HEK293 (cell line): Measurements from ENCODE around the gene ADRB1.

ENCODE experiments used
- CTCF ChIA-PET: fragments of 350-600 bp; formaldehyde crosslinking; extraction: SDS; loops from one replicate; lab custom pipeline; 2021; ENCODE audit warnings: antibody characterized with exemption; lab: Yijun Ruan, JAX
- POLR2A ChIA-PET: fragments of 300-600 bp; formaldehyde crosslinking; extraction: SDS; loops from one replicate; lab custom pipeline; 2020; ENCODE audit warnings: antibody characterized with exemption, inconsistent platforms; lab: Yijun Ruan, JAX
- H3K27ac ChIP-seq: fragments of 200-500 bp; sonication (Bioruptor generic); 2 replicates; pipeline ENCODE4 v1.5.1; 2014; ENCODE audit warnings: low read depth, low read length, control low read depth, inconsistent platforms; ENCODE audit errors: extremely low read depth
- H3K36me3 ChIP-seq, 2 experiments: fragments of 200-500 bp in 1 of 2; sonication (Bioruptor generic) in 1 of 2; 1 replicate in 1 of 2; 2 replicates in 1 of 2; pipeline ENCODE4 v1.5.1; 2014 to 2017; ENCODE audit warnings: inconsistent platforms in 2 of 2, low read length in 2 of 2; ENCODE audit not compliant: control insufficient read depth in 2 of 2, insufficient read depth in 1 of 2
- H3K4me1 ChIP-seq: fragments of 200-500 bp; sonication (Bioruptor generic); 2 replicates; pipeline ENCODE4 v1.5.1; 2014; ENCODE audit warnings: mild to moderate bottlenecking, low read length, inconsistent platforms; ENCODE audit not compliant: control insufficient read depth, insufficient read depth
- H3K4me3 ChIP-seq: 2 replicates; pipeline ENCODE4 v1.5.1; 2011; ENCODE audit warnings: low read depth, mild to moderate bottlenecking, control low read depth, low read length, moderate library complexity
- H3K9me3 ChIP-seq: fragments of 200-500 bp; sonication (Bioruptor generic); 2 replicates; pipeline ENCODE4 v1.5.1; 2014; ENCODE audit warnings: low read depth, low read length, inconsistent platforms; ENCODE audit not compliant: control insufficient read depth, insufficient read depth
- BCL6B ChIP-seq: fragments of 450-650 bp; formaldehyde crosslinking; IDR thresholded peaks from 2 replicates; pipeline ENCODE4 v1.5.1; 2017; ENCODE audit warnings: missing biosample characterization, missing genetic modification characterization
- EGR2 ChIP-seq: fragments of 450-650 bp; formaldehyde crosslinking; IDR thresholded peaks from 2 replicates; pipeline ENCODE4 v1.5.1; 2016; ENCODE audit warnings: low read depth, missing biosample characterization, missing genetic modification characterization
- ELK4 ChIP-seq: IDR thresholded peaks from 2 replicates; pipeline ENCODE4 v1.6.1; 2011; ENCODE audit warnings: mild to moderate bottlenecking, low read depth, low read length, borderline replicate concordance
- FEZF1 ChIP-seq: fragments of 450-650 bp; formaldehyde crosslinking; IDR thresholded peaks from 2 replicates; pipeline ENCODE4 v1.5.1; 2016; ENCODE audit warnings: missing biosample characterization, missing genetic modification characterization
- GLIS1 ChIP-seq: fragments of 450-650 bp; formaldehyde crosslinking; IDR thresholded peaks from 2 replicates; pipeline ENCODE4 v1.5.1; 2016; ENCODE audit warnings: missing biosample characterization, missing genetic modification characterization
- IKZF3 ChIP-seq: fragments of 450-650 bp; IDR thresholded peaks from 2 replicates; pipeline ENCODE4 v1.5.0; 2018; ENCODE audit warnings: missing biosample characterization, mild to moderate bottlenecking, missing genetic modification characterization, moderate library complexity
- MZF1 ChIP-seq: fragments of 450-650 bp; formaldehyde crosslinking; IDR thresholded peaks from 2 replicates; pipeline ENCODE4 v1.5.1; 2017; ENCODE audit warnings: missing biosample characterization, missing genetic modification characterization, borderline replicate concordance
- PRDM1 ChIP-seq: fragments of 450-650 bp; formaldehyde crosslinking; IDR thresholded peaks from 2 replicates; pipeline ENCODE4; 2016; ENCODE audit warnings: missing biosample characterization, missing genetic modification characterization
- SCRT2 ChIP-seq: fragments of 450-650 bp; formaldehyde crosslinking; IDR thresholded peaks from 2 replicates; pipeline ENCODE4 v1.5.1; 2016; ENCODE audit warnings: missing biosample characterization, missing genetic modification characterization
- SP7 ChIP-seq: fragments of 450-650 bp; formaldehyde crosslinking; IDR thresholded peaks from 2 replicates; pipeline ENCODE4 v1.5.1; 2016; ENCODE audit warnings: missing biosample characterization, missing genetic modification characterization
- ZBTB1 ChIP-seq: fragments of 450-650 bp; formaldehyde crosslinking; IDR thresholded peaks from 2 replicates; pipeline ENCODE4 v1.5.1; 2016; ENCODE audit warnings: missing biosample characterization, missing genetic modification characterization
- ZBTB17 ChIP-seq: fragments of 450-650 bp; formaldehyde crosslinking; IDR thresholded peaks from 2 replicates; pipeline ENCODE4 v1.5.1; 2016; ENCODE audit warnings: missing biosample characterization, missing genetic modification characterization
- ZEB2 ChIP-seq: fragments of 450-650 bp; formaldehyde crosslinking; IDR thresholded peaks from 2 replicates; pipeline ENCODE4 v1.5.1; 2016; ENCODE audit warnings: missing biosample characterization, missing genetic modification characterization
- ZNF132 ChIP-seq: fragments of 450-650 bp; formaldehyde crosslinking; IDR thresholded peaks from 2 replicates; pipeline ENCODE4 v1.5.1; 2017; ENCODE audit warnings: missing biosample characterization, missing genetic modification characterization, borderline replicate concordance
- ZNF184 ChIP-seq: fragments of 450-650 bp; IDR thresholded peaks from 2 replicates; pipeline ENCODE4 v1.5.1; 2018; ENCODE audit warnings: missing biosample characterization, mild to moderate bottlenecking, missing genetic modification characterization
- ZNF214 ChIP-seq: fragments of 450-650 bp; formaldehyde crosslinking; IDR thresholded peaks from 2 replicates; pipeline ENCODE4 v1.5.1; 2017; ENCODE audit warnings: missing biosample characterization, mild to moderate bottlenecking, missing genetic modification characterization, borderline replicate concordance
- ZNF354C ChIP-seq: fragments of 450-650 bp; formaldehyde crosslinking; IDR thresholded peaks from 2 replicates; pipeline ENCODE4 v1.5.1; 2016; ENCODE audit warnings: missing biosample characterization, missing genetic modification characterization, low read depth, borderline replicate concordance
- ZNF549 ChIP-seq: fragments of 450-650 bp; IDR thresholded peaks from 2 replicates; pipeline ENCODE4 v1.5.1; 2018; ENCODE audit warnings: missing biosample characterization, missing genetic modification characterization, mild to moderate bottlenecking, inconsistent platforms, moderate library complexity
- ZNF560 ChIP-seq: fragments of 450-650 bp; formaldehyde crosslinking; IDR thresholded peaks from 2 replicates; pipeline ENCODE4 v1.5.1; 2017; ENCODE audit warnings: missing biosample characterization, missing genetic modification characterization, borderline replicate concordance
- ZNF610 ChIP-seq: fragments of 450-650 bp; formaldehyde crosslinking; IDR thresholded peaks from 2 replicates; pipeline ENCODE4 v1.5.1; 2016; ENCODE audit warnings: missing biosample characterization, missing genetic modification characterization, borderline replicate concordance
- ZNF624 ChIP-seq: fragments of 450-650 bp; formaldehyde crosslinking; IDR thresholded peaks from 2 replicates; pipeline ENCODE4 v1.5.1; 2017; ENCODE audit warnings: missing biosample characterization, missing genetic modification characterization
- ZNF704 ChIP-seq: fragments of 450-650 bp; formaldehyde crosslinking; IDR thresholded peaks from 2 replicates; pipeline ENCODE4 v1.5.1; 2016; ENCODE audit warnings: missing biosample characterization, missing genetic modification characterization
- ZSCAN16 ChIP-seq: fragments of 450-650 bp; formaldehyde crosslinking; IDR thresholded peaks from 2 replicates; pipeline ENCODE4 v1.5.1; 2016; ENCODE audit warnings: missing biosample characterization, missing genetic modification characterization
- TF ChIP-seq, protein P1 (sequence below): fragments of 450-650 bp; formaldehyde crosslinking; IDR thresholded peaks from 2 replicates; pipeline ENCODE4 v1.5.1; 2016; ENCODE audit warnings: missing biosample characterization, missing genetic modification characterization
- TF ChIP-seq, protein P2 (sequence below): fragments of 450-650 bp; formaldehyde crosslinking; IDR thresholded peaks from 2 replicates; pipeline ENCODE4 v1.5.1; 2017; ENCODE audit warnings: missing biosample characterization, missing genetic modification characterization

ADRB1 gene

DNA sequence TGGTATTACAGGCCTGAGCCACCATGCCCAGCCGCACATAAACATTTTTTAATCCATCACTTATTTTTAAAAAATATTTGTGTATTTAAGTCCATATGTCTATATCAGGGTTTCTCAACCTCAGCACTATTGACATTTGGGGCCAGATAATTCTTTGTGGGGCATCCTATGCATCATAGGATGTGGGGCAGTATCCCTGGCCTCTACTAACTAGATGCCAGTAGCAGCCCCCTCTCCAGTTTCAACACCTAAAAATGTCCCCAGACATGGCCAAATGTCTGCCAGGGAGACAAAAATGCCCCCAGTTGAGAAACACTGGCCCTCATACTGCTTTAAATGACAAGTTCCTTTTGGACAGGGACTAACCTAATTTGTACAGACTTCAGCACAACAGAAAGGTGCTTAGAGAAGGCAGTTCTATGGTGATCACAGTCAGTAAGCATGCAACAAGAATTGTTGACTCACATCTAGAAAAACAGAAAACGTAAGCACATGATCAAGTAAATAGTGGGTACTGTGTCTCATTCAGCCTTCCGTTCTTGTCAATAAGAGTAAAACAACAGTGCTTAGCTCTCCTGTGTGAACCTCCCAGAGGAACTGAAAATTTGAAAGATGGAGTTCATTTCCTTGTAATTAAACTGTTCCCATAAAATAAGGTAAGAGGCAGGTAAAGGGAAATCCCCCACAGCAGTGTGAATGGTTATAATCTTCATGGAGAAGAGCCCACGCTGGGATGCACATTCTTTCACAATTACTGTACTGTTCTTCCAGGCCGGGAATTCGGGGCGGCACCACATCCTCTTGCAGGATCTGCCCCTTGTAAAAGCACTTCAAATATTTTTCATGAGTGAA lies 17.3 kb upstream of the ADRB1 start:
- Histone ChIP-seq H3K4me3 (no peak overlapping the region), H3K36me3 (no peaks in the 10 kb centered on the region), H3K27ac (no peak overlapping the region), H3K4me1 (no peaks in the 10 kb centered on the region), H3K9me3 (no peaks in the 10 kb centered on the region)
- ChIA-PET POLR2A (no interaction called here), CTCF (interaction anchor here (0.5 kb wide), 1 partner anchor 64 kb away, joined by 4 read pairs; no protein-coding TSS in a partner anchor)
- TF ChIP-seq, protein P1, sequence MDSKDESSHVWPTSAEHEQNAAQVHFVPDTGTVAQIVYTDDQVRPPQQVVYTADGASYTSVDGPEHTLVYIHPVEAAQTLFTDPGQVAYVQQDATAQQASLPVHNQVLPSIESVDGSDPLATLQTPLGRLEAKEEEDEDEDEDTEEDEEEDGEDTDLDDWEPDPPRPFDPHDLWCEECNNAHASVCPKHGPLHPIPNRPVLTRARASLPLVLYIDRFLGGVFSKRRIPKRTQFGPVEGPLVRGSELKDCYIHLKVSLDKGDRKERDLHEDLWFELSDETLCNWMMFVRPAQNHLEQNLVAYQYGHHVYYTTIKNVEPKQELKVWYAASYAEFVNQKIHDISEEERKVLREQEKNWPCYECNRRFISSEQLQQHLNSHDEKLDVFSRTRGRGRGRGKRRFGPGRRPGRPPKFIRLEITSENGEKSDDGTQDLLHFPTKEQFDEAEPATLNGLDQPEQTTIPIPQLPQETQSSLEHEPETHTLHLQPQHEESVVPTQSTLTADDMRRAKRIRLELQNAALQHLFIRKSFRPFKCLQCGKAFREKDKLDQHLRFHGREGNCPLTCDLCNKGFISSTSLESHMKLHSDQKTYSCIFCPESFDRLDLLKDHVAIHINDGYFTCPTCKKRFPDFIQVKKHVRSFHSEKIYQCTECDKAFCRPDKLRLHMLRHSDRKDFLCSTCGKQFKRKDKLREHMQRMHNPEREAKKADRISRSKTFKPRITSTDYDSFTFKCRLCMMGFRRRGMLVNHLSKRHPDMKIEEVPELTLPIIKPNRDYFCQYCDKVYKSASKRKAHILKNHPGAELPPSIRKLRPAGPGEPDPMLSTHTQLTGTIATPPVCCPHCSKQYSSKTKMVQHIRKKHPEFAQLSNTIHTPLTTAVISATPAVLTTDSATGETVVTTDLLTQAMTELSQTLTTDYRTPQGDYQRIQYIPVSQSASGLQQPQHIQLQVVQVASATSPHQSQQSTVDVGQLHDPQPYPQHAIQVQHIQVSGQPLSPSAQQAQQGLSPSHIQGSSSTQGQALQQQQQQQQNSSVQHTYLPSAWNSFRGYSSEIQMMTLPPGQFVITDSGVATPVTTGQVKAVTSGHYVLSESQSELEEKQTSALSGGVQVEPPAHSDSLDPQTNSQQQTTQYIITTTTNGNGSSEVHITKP (tag by site-specific recombination), result 0 out of 2 replicates have a peak, but pooled peaks have one; percentile 28
- TF ChIP-seq ZNF354C, result no peak
- 0 out of 2 replicates have a peak, but pooled peaks have one; percentile 12 for TF ChIP-seq ZBTB17
- TF ChIP-seq SCRT2 (tag by site-specific recombination), result peak; percentile 72
- TF ChIP-seq ELK4, result no peak
- TF ChIP-seq ZEB2 (tag by site-specific recombination), result 0 out of 2 replicates have a peak, but pooled peaks have one; percentile 18
- peak; percentile 51; the same call in 1 of the 2 replicates for TF ChIP-seq SP7 (tag by site-specific recombination)
- peak; percentile 23; the same call in 1 of the 2 replicates for TF ChIP-seq GLIS1

DNA sequence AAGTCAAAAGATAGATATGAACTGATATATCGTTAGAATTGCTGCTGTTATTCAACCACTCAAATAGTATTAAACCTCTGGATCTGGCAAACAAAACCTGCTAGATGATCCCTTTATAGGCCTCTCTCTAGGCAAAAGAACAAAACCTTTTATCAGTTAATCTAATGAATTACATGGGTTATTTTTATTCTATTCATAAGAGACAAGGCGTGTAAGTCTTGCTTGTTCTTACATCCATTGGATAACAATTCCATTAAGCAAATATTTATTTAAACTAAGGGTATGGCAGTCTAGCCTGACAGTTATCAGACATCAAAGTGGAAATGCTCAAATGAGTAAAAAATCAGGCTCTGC lies 16.6 kb upstream of the ADRB1 start:
- Histone ChIP-seq H3K9me3 (no peaks in the 10 kb centered on the region), H3K27ac (no peak overlapping the region), H3K36me3 (no peaks in the 10 kb centered on the region), H3K4me3 (no peak overlapping the region), H3K4me1 (no peaks in the 10 kb centered on the region)
- ChIA-PET CTCF (interaction anchor here (0.5 kb wide), 1 partner anchor 64 kb away, joined by 4 read pairs; no protein-coding TSS in a partner anchor), POLR2A (no interaction called here)
- no peak for TF ChIP-seq ZNF354C
- no peak for TF ChIP-seq ZNF610 (tag by site-specific recombination)
- no peak for TF ChIP-seq EGR2
- TF ChIP-seq, protein P2, sequence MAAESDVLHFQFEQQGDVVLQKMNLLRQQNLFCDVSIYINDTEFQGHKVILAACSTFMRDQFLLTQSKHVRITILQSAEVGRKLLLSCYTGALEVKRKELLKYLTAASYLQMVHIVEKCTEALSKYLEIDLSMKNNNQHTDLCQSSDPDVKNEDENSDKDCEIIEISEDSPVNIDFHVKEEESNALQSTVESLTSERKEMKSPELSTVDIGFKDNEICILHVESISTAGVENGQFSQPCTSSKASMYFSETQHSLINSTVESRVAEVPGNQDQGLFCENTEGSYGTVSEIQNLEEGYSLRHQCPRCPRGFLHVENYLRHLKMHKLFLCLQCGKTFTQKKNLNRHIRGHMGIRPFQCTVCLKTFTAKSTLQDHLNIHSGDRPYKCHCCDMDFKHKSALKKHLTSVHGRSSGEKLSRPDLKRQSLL (tag by site-specific recombination), result no peak
- TF ChIP-seq FEZF1 (tag by site-specific recombination), result no peak
- TF ChIP-seq ZNF704 (tag by site-specific recombination), result no peak
- TF ChIP-seq PRDM1 (tag by site-specific recombination), result no peak
- TF ChIP-seq ZNF560 (tag by site-specific recombination), result no peak
- no peak for TF ChIP-seq ZNF624
- no peak for TF ChIP-seq BCL6B
- no peak for TF ChIP-seq ZSCAN16 (tag by site-specific recombination)
- no peak for TF ChIP-seq ZBTB1
- TF ChIP-seq ZNF132, result no peak
- no peak for TF ChIP-seq ZNF549
- no peak for TF ChIP-seq IKZF3 (tag by site-specific recombination)
- TF ChIP-seq ZNF184, result no peak
- no peak for TF ChIP-seq MZF1 (tag by site-specific recombination)
- no peak for TF ChIP-seq ZNF214 (tag by site-specific recombination)
